Activated CD8-positive, alpha-beta memory T cell treated with anti-CD3 and anti-CD28 coated beads for 4 hours (primary cell): ENCODE results near the gene LRCOL1.

ENCODE experiments used
- DNase-seq, 2 donors: peaks; one replicate each; pipeline ENCODE4 v3.0.0-alpha.2; 2020; ENCODE audit warnings: low read depth in 2 of 2

Gene LRCOL1

GRCh38 chr12:132563911-132564310 lies 46.5 kb downstream of the LRCOL1 start:
- no peak for DNase-seq

- DNase-seq = no peak
Observed at GRCh38 chr12:132562489-132563021, 47.8 kb downstream of the LRCOL1 start.

DNA sequence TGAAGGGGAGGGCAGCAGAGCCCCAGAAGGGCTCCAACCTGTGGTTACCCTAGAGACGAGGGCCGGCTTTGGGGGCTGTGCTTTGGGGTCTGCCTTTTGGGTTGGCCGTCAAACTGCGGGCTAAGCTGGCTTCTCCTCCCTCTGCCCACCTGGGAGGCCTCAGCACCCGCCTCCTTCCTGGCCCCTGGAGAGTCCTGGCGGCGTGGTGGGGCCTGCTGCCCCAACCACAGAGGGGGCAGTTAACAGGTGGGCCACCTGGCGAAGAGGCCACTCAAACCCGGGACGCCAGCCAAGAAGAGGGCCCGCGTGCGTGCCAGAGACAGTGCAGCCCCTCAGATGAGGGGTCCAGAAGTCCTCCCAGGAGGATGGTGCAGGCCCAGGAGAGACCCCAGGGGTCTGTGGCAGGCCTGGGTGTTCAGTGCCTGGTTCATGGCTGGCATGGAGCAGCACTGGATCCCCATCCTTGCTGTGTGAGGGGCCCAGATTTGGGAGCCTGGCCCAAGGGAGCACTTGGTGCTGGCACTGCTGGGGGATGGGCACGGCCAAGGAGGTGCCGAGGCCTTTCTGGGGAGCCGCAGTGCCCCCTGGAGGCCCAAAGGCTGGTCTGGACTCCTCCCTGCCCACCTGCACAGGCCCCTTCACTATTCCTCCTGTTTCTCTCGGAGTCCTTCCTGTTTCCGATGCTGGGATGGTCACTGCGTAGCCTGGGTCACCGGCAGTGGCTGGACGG lies 48.8 kb downstream of the LRCOL1 start:
- DNase-seq = no peak

DNA sequence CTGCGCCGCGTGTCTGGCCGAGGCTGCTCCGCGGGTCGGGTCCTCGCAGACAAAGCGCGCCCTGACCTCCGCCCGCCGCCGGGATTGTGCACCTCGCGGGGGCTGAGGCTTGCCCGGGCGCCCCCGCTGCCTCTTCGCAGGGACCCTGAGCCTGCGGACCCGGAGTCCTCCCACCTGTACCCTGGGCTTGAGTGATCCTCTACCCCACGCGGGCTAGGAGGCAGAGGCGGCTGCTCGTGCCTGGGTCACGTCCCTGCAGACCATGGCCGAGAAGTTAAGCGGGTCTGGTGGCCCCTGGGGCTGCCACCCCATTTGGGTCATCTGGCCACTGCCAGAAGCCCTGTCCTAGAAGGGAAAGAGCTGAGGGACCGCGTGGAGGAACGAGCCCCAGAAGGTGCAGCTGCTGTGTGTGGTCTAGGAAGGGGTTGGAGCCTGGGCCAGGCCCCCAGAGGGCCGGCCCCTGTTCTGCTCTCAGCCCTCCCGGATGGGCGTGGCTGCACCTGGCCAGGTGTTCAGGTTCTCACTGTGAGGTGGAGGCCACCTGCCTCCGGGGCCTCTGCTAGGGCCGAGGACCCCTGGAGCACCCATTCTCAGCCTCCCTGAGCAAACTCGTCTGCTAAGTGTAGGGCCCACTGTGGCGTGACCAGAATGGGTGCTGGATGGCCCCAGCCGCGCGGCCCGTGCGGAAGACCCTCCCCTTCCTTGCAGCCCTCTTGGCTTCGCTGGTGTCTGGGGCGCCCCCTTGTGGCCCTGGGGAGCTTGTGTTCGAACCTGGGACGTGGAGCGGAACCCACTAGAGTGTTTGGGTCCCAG lies 49.6 kb downstream of the LRCOL1 start:
- DNase-seq = peak; percentile 40 to 41

DNA sequence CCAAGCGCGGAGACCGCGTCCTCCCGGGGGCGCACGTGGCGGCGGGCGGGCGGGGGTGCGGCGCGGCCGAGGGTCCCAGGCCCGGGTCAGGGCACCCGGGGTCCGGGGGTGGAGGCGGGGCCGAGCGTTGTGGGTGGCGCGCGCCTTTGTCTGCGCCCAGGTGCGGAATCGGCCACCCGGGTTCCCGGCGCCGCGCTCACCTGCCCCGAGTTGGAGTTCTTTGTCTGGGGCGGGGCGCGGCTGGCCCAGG lies 50.1 kb downstream of the LRCOL1 start:
- no peak for DNase-seq

DNA sequence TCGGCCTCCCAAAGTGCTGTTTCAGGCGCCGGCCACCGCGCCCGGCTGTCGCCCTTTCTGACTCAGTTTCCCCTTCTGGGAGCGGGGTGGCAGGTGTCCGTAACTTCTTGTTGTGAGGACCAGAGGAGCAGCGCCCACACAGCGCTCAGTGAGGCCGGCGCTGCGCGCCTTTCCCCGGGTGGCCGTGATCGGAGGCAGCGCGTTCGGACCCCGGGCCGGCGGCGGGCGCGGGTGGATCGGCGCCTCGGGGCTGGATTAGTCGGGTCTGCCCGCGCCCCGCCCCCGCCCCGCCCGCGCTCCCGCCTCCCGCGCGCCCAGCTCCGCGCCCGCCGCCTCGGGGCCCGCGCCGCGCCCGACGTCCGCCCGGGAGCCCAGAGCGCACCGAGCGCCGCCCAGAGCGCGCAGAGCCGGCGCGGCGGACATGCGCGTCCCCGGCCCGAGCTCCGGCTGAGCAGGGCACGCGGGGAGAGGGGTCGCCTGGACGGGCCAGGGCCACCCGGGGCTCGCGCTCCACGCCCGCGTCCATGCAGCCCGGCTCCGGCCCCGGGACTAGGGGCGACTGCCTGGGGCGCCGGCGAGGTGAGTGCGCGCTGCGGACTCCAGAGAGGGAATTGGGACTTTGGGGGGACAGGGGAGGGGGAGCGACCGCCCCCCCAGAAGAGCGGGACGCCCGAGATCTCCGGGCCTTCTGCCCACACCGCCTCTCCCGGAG lies 50.6 kb downstream of the LRCOL1 start:
- no peak for DNase-seq

- DNase-seq = no peak
Observed at GRCh38 chr12:132558861-132559623, 51.3 kb downstream of the LRCOL1 start.

- DNase-seq = no peak
Observed at GRCh38 chr12:132558042-132558856, 52.1 kb downstream of the LRCOL1 start.

- no peak for DNase-seq
Observed at GRCh38 chr12:132557291-132558015, 52.9 kb downstream of the LRCOL1 start.

- DNase-seq = no peak
Observed at GRCh38 chr12:132556801-132557200, 53.6 kb downstream of the LRCOL1 start.

DNA sequence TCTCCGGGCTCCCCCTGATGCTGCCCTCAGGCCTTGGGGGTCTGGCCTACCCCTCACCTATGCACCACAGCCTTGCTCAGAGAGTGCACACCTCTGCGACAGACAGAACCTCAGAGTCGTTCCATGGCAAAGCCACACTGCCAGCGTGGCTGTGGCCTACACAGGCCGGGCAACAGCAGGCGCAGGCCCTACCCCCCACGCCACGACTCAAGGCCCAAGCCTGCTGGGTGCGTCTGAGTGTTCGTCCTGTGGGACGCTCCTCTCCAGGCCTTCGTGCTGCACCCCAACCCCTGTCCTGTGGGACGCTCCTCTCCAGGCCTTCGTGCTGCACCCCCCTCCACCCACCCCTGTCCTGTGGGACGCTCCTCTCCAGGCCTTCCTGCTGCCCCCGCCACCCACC lies 54.2 kb downstream of the LRCOL1 start:
- no peak for DNase-seq

- no peak for DNase-seq
Observed at GRCh38 chr12:132555686-132556085, 54.7 kb downstream of the LRCOL1 start.

GRCh38 chr12:132554845-132555630 lies 55.3 kb downstream of the LRCOL1 start:
- DNase-seq = no peak
